Heart right ventricle (tissue), 16 donors: ENCODE measurements around the gene DYNLL2. TPM values are rescaled to one million over a fixed set of nuclear protein-coding genes. Genes with fewer than 3 reads are reported as not detected.

Experiments used
- ATAC-seq, 8 donors: fragments of 200-7000 bp; cut with Tn5 transposase; one replicate each; pipeline ENCODE4 v1.9.1; 2020; ENCODE audit warnings: mild to moderate bottlenecking in 8 of 8, moderate library complexity in 8 of 8, moderate number of reproducible peaks in 1 of 8
- DNase-seq, 2 donors: peaks; one replicate each; pipeline ENCODE4 v3.0.0-alpha.2; 2020
- H3K27ac ChIP-seq, 10 donors: fragments of 200-600 bp; sonication (generic) in 2 of 10; one replicate each; pipeline versions ENCODE4 v1.5.0 to v1.8.0; 2020 to 2022; ENCODE audit warnings: mild to moderate bottlenecking in 3 of 10
- H3K27me3 ChIP-seq, 7 donors: fragments of 200-600 bp; one replicate each; pipeline ENCODE4 v1.8.0; 2021 to 2022; ENCODE audit warnings: mild to moderate bottlenecking in 2 of 7
- H3K36me3 ChIP-seq, 9 donors: fragments of 200-600 bp; sonication (generic) in 1 of 9; one replicate each; pipeline versions ENCODE4 v1.5.0 to v1.8.0; 2020 to 2022; ENCODE audit warnings: mild to moderate bottlenecking in 2 of 9
- H3K4me1 ChIP-seq, 9 donors: fragments of 200-600 bp; sonication (generic) in 1 of 9; one replicate each; pipeline versions ENCODE4 v1.5.0 to v1.8.0; 2020 to 2022; ENCODE audit warnings: mild to moderate bottlenecking in 4 of 9
- H3K4me3 ChIP-seq, 10 donors: fragments of 200-600 bp; sonication (generic) in 2 of 10; one replicate each; pipeline versions ENCODE4 v1.5.0 to v1.8.0; 2020 to 2022; ENCODE audit warnings: mild to moderate bottlenecking in 7 of 10, moderate library complexity in 2 of 10
- H3K9me3 ChIP-seq, 11 donors: fragments of 200-600 bp in 10 of 11; sonication (generic) in 2 of 11; one replicate each; pipeline versions ENCODE4 v1.5.0 to v1.8.0; 2013 to 2022; ENCODE audit warnings: mild to moderate bottlenecking in 2 of 11, control low read depth in 1 of 11, moderate library complexity in 1 of 11
- WGBS, 2 donors: extraction: QIAGEN DNeasy Blood & Tissue Kit; methylation state at CpG; one replicate each; pipeline ENCODE4 v1.1.7; 2013; ENCODE audit warnings: inconsistent platforms in 1 of 2; 5-methylcytosine and 5-hydroxymethylcytosine counted together
- intact Hi-C, 10 donors: fragments of 100-400 bp; cut with DNase I; formaldehyde crosslinking; loops; one replicate each; pipeline versions ENCODE4 v1.11.1 to v1.14.2; 2022
- polyA plus RNA-seq, 2 donors: library from polyadenylated mRNA; stranded (reverse); fragments of 200-250 nt; gene quantifications; one replicate each; pipeline ENCODE4 v1.2.3, GENCODE V29; 2013
- total RNA-seq, 10 donors: library from RNA; stranded (reverse); fragmentation: NEBNext Ultra II Directional in 3 of 10; extraction: Animal tissue kit (Norgen Biotek cat#: 25700) in 3 of 10; gene quantifications; one replicate each; pipeline versions ENCODE4 v1.2.1 to v1.2.4, GENCODE V29; 2021 to 2023
- TF ChIP-seq, protein P1 (sequence below), 9 donors: fragments of 200-600 bp; sonication (generic) in 2 of 9; IDR thresholded peaks; one replicate each; pipeline versions ENCODE4 v1.5.0 to v1.8.0; 2021 to 2022; ENCODE audit warnings: antibody characterized with exemption in 9 of 9, mild to moderate bottlenecking in 5 of 9, moderate library complexity in 1 of 9
- donor health status: Arrhythmogenic right ventricular cardiomyopathy.
- donor health status: ischemic (EF 13 %, LVEDD 7.1; RV severe dilation, severe dysfunction).
- donor health status: healthy with polysubstance abuse.
- donor health status: DM: no; HTN: yes; CAD: no.
- donor health status: DM: no; HTN: no; CAD: no.
- donor health status: ischemic (EF 25% LVEDD 6.9; RV normal size, moderate dysfunction).
- donor health status: ischemic (EF 25% LVEDD 5.7; RV mildly dilated, moderate dysfunction).
- donor health status: healthy.
- donor health status: DM: yes; HTN: yes; CAD: no.
- donor health status: Ischemic cardiomyopathy.
- donor health status: ischemic (EF 35%, LVEDD 5.7; RV mildly dilated, moderate dysfunction).
- donor health status: nonischemic (EF 11% LVEDD 7.7; RV severe dilation, severe dysfunction).
- donor health status: DM: yes; HTN: yes; CAD: no.
- donor health status: PGD.
- donor health status: ischemic (EF 29% LVEDD 5.4; RV normal size, mild dysfunction).
- donor health status: nonischemic (EF 23%, LVEDD 6.1; RV moderate dilation, normal function).

Gene DYNLL2
- total and polyA plus RNA-seq, 12 donors, result 45.3 to 105 (median 79.6) TPM

DNA sequence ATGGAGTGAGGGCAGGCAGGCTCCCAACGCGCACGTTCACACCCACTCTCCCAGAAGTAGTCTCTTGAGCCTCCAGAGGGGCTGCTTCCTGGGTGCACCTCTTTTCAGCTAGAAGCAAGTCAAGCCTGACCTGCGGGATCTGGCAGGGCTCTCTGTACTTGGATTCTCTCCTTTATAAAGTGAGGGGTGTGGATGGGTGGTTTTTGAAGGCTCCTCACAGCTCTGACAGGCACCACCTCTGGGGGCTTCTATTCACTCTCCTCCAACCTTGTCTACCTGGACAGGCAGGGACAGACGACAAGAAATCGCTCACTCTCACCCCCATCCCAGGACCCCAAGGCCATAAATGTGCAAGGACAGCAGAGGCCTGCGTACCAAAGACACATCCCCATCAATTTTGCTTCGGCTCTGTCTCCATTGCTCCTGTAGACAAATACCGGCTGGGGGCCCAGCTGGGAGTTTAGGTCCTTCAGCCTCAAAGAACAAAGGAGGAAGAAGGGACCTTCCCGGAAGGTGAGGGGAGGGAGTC, 814 bp upstream of the DYNLL2 start:
- H3K9me3 ChIP-seq, result no peaks in the 10 kb centered on the region
- H3K36me3 ChIP-seq, result peaks cover 0 to 24% (median 6%) of the 10 kb centered on the region in 9 donors
- peaks cover 3 to 40% (median 35%) of the 10 kb centered on the region in 9 donors for H3K4me1 ChIP-seq
- ATAC-seq (no peak), DNase-seq (no peak)
- intact Hi-C loops, result loop anchor here in 8 of 10 donors (2.0 to 10.0 kb wide), 5 partner anchors 68 to 228 kb away; partner anchors contain the start of genes MRPS23 (in 4 of the 8) and SRSF1 (in 4 of the 8)
- TF ChIP-seq, protein P1, sequence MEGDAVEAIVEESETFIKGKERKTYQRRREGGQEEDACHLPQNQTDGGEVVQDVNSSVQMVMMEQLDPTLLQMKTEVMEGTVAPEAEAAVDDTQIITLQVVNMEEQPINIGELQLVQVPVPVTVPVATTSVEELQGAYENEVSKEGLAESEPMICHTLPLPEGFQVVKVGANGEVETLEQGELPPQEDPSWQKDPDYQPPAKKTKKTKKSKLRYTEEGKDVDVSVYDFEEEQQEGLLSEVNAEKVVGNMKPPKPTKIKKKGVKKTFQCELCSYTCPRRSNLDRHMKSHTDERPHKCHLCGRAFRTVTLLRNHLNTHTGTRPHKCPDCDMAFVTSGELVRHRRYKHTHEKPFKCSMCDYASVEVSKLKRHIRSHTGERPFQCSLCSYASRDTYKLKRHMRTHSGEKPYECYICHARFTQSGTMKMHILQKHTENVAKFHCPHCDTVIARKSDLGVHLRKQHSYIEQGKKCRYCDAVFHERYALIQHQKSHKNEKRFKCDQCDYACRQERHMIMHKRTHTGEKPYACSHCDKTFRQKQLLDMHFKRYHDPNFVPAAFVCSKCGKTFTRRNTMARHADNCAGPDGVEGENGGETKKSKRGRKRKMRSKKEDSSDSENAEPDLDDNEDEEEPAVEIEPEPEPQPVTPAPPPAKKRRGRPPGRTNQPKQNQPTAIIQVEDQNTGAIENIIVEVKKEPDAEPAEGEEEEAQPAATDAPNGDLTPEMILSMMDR (IDR thresholded peaks at IDR 0.05), result no peak
- peak overlapping the region in 9 of 10 donors; percentile 11 to 100 (median 96) for H3K4me3 ChIP-seq
- 74 to 76% methylated on average over 10 of the region's 10 CpGs for WGBS, 2 donors
- peak overlapping the region; percentile 7 to 99 (median 82) for H3K27ac ChIP-seq
- H3K27me3 ChIP-seq, result peaks cover 0 to 5% (median 0%) of the 10 kb centered on the region in 7 donors

DNA sequence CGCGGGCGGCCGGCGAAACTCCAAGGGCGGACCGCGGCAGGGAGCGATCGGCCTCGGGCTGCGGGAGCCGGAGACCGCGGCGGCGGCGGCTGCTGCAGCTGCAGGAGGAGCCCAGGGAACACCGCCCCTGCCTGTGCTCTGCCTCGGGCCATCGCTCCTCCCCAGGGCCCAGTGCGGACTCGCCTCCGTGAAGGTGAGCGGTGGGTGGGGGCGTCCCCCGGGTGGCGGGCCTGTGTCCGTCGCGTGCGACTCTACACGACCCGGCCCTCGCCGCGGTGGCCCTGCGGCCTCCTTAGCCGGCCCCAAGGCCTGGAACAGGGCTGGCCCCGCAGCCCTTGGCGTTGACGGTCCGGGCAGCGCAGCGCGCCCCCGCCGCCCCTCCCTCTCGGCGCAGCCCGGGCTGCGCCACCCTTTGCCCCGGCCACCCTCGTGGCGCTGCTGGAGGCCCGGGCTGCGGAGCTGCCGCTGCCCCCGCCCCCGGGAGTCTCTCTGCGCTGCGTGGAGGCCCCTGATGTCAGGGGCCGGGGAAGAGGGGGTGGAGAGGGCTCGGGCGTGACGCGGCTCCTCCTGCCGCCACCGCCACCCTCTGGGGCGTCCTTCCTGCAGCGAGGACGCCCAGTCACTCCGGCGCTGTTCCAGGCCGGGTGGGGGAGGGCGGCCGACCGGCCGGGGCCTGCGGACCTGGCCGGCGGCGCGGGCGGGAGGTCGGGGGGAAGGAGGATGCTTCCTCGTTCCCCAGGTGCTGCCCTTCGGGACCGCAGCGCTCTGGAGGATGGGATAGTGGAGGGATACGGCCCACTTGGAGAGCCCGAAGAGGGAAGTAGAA, 485 bp downstream of the DYNLL2 start:
- TF ChIP-seq, protein P1 (IDR thresholded peaks at IDR 0.05), result peak in 1 of 9 donors; percentile 5
- H3K4me1 ChIP-seq, result peaks cover 3 to 53% (median 42%) of the 10 kb centered on the region in 9 donors

DNA sequence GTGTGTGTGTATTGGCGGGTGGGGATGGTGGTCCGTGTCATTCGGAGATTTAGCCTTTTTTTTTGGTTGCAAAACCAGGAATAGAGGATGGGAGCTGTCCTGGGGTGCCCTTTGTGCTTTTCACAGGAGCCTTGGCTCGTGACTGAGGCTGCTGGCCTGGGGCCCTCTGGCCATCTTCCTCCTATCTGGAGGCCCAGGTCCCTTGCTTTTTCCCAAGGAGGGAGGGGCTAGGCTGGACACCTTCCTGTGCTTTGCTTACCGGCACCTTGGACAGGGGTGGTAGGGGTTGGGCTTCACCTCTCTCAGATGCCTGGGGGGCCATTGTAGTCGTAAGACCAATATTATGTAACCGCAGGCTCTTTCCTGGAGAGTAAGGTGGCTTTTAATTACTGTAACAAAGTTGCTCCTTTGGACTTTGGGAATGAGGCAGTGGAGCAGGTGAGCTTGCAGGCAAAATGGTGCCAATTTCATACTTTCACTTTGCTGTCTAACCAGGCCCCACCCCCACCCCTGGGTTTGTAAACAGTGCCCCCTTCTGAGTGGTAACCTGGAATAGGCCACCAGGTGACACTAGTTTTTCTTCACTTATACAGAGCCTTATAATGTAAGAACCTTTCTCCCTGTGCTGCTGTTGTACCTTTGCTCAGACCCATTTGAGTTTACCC, 1.2 kb downstream of the DYNLL2 start:
- intact Hi-C loops, result loop anchor here in 9 of 10 donors (2.0 to 10.0 kb wide), 5 partner anchors 70 to 230 kb away; partner anchors contain the start of genes SRSF1 (in 5 of the 9) and MRPS23 (in 4 of the 9)
- Histone ChIP-seq H3K4me1 (peaks cover 3 to 61% (median 48%) of the 10 kb centered on the region in 9 donors), H3K9me3 (no peaks in the 10 kb centered on the region), H3K36me3 (peaks cover 0 to 45% (median 26%) of the 10 kb centered on the region in 9 donors), H3K27me3 (no peaks in the 10 kb centered on the region), H3K4me3 (peak overlapping the region; percentile 87 to 100 (median 97)), H3K27ac (peak overlapping the region; percentile 84 to 99 (median 98))
- 0 to 1% methylated on average over 7 of the region's 7 CpGs for WGBS, 2 donors
- ATAC-seq (peak in 6 of 8 donors; percentile 2 to 27 (median 10)), DNase-seq (peak; percentile 29 to 50)
- TF ChIP-seq, protein P1 (IDR thresholded peaks at IDR 0.05), result peak in 5 of 9 donors; percentile 5 to 30 (median 19)

More for the DNA sequence above, 485 bp downstream of the DYNLL2 start:
- Histone ChIP-seq H3K36me3 (peaks cover 0 to 37% (median 19%) of the 10 kb centered on the region in 9 donors), H3K27me3 (no peaks in the 10 kb centered on the region), H3K4me3 (peak overlapping the region; percentile 87 to 100 (median 97)), H3K27ac (peak overlapping the region; percentile 84 to 99 (median 98)), H3K9me3 (no peaks in the 10 kb centered on the region)
- DNase-seq (peak; percentile 63 to 77), ATAC-seq (peak; percentile 78 to 89 (median 84))
- intact Hi-C loops, result loop anchor here in 9 of 10 donors (1.0 to 10.0 kb wide), 6 partner anchors 69 to 229 kb away; partner anchors contain the start of genes SRSF1 (in 7 of the 9) and MRPS23 (in 4 of the 9)
- WGBS, 2 donors, result 1% methylated on average over 56 to 92 of the region's 92 CpGs
